GM18873 (cell line): ENCODE data around the gene OXGR1.

Source experiments
- ATAC-seq: cut with Tn5 transposase; IDR thresholded peaks from one replicate; pipeline ENCODE4 v1.9.1; 2021; ENCODE audit warnings: mild to moderate bottlenecking, moderate library complexity, moderate number of reproducible peaks; ENCODE audit not compliant: unreplicated experiment, low FRiP score

OXGR1 gene

GRCh38 chr13:96966415-96967102 lies 27.7 kb downstream of the OXGR1 start:
- no peak for ATAC-seq

- ATAC-seq, result no peak
These were observed 30.3 kb downstream of the OXGR1 start for GRCh38 chr13:96963786-96964475.

- no peak for ATAC-seq
These were observed 33.9 kb downstream of the OXGR1 start for GRCh38 chr13:96960379-96960778.

- no peak for ATAC-seq
These were observed 35.9 kb downstream of the OXGR1 start for GRCh38 chr13:96958286-96958891.

- no peak for ATAC-seq
These were observed 41.7 kb downstream of the OXGR1 start for GRCh38 chr13:96952595-96952994.

- ATAC-seq, result no peak
These were observed 46.1 kb downstream of the OXGR1 start for GRCh38 chr13:96948127-96948526.

- no peak for ATAC-seq
These were observed 46.8 kb downstream of the OXGR1 start for GRCh38 chr13:96947343-96947910.

GRCh38 chr13:96946709-96947311 lies 47.5 kb downstream of the OXGR1 start:
- ATAC-seq, result no peak

GRCh38 chr13:96940961-96941360 lies 53.3 kb downstream of the OXGR1 start:
- no peak for ATAC-seq

GRCh38 chr13:96935901-96936300 lies 58.4 kb downstream of the OXGR1 start:
- ATAC-seq, result no peak
